ELR (cell line): ENCODE measurements around the gene PLP2.

Experiments
- DNase-seq: peaks from one replicate; pipeline ENCODE4 v3.0.0-alpha.2; 2015; ENCODE audit warnings: low read depth

The PLP2 gene

GRCh38 chrX:49209434-49210251 is 37.9 kb downstream of the PLP2 start:
- no peak for DNase-seq

GRCh38 chrX:49210406-49210805 is 38.7 kb downstream of the PLP2 start:
- no peak for DNase-seq

- no peak for DNase-seq
Measured at GRCh38 chrX:49211074-49211473, 39.4 kb downstream of the PLP2 start.

GRCh38 chrX:49212209-49212608 is 40.5 kb downstream of the PLP2 start:
- DNase-seq: no peak

GRCh38 chrX:49212861-49213260 is 41.2 kb downstream of the PLP2 start:
- no peak for DNase-seq

- no peak for DNase-seq
Measured at GRCh38 chrX:49214416-49214815, 42.7 kb downstream of the PLP2 start.

- DNase-seq: no peak
Measured at GRCh38 chrX:49214996-49215526, 43.4 kb downstream of the PLP2 start.

GRCh38 chrX:49220100-49220499 is 48.4 kb downstream of the PLP2 start:
- no peak for DNase-seq

- no peak for DNase-seq
Measured at GRCh38 chrX:49221868-49222267, 50.2 kb downstream of the PLP2 start.
